HG03060 (cell line): ENCODE measurements around the gene DAP.

Experiments
- ATAC-seq: cut with Tn5 transposase; IDR thresholded peaks from one replicate; pipeline ENCODE4 v1.9.1; 2021; ENCODE audit warnings: low read depth, moderate number of reproducible peaks; ENCODE audit not compliant: unreplicated experiment

DAP gene

GRCh38 chr5:10695055-10695649 is 65.9 kb downstream of the DAP start:
- no peak for ATAC-seq

- no peak for ATAC-seq
Observed at GRCh38 chr5:10691826-10692785, 68.9 kb downstream of the DAP start.

GRCh38 chr5:10690460-10691440 is 70.3 kb downstream of the DAP start:
- no peak for ATAC-seq

- no peak for ATAC-seq
Observed at GRCh38 chr5:10689391-10690081, 71.5 kb downstream of the DAP start.

GRCh38 chr5:10688651-10689171 is 72.3 kb downstream of the DAP start:
- ATAC-seq: no peak

- no peak for ATAC-seq
Observed at GRCh38 chr5:10686890-10687289, 74.1 kb downstream of the DAP start.

GRCh38 chr5:10685115-10685521 is 75.9 kb downstream of the DAP start:
- peak; percentile 64 for ATAC-seq

GRCh38 chr5:10684303-10685086 is 76.5 kb downstream of the DAP start:
- ATAC-seq: peak; percentile 24

- ATAC-seq: no peak
Observed at GRCh38 chr5:10682801-10683525, 78.1 kb downstream of the DAP start.

GRCh38 chr5:10681731-10682679 is 79.0 kb downstream of the DAP start:
- no peak for ATAC-seq

GRCh38 chr5:10680876-10681481 is 80.1 kb downstream of the DAP start:
- no peak for ATAC-seq

GRCh38 chr5:10679336-10679988 is 81.6 kb downstream of the DAP start:
- no peak for ATAC-seq

- no peak for ATAC-seq
Observed at GRCh38 chr5:10678244-10678643, 82.8 kb downstream of the DAP start.

- no peak for ATAC-seq
Observed at GRCh38 chr5:10677533-10677932, 83.5 kb downstream of the DAP start.

- ATAC-seq: no peak
Observed at GRCh38 chr5:10676946-10677345, 84.1 kb downstream of the DAP start.

GRCh38 chr5:10676224-10676623 is 84.8 kb downstream of the DAP start:
- ATAC-seq: no peak
